NCI-H2171 treated with DMSO at 0.1 percent for 48 hours (cell line): ENCODE results near the gene ABCB9.

Experiments used
- DNase-seq: peaks from one replicate; lab custom pipeline; 2025; lab: John Stamatoyannopoulos, UW

ABCB9 gene

GRCh38 chr12:122994781-122995502 is 28.7 kb upstream of the ABCB9 start:
- no peak for DNase-seq

DNA sequence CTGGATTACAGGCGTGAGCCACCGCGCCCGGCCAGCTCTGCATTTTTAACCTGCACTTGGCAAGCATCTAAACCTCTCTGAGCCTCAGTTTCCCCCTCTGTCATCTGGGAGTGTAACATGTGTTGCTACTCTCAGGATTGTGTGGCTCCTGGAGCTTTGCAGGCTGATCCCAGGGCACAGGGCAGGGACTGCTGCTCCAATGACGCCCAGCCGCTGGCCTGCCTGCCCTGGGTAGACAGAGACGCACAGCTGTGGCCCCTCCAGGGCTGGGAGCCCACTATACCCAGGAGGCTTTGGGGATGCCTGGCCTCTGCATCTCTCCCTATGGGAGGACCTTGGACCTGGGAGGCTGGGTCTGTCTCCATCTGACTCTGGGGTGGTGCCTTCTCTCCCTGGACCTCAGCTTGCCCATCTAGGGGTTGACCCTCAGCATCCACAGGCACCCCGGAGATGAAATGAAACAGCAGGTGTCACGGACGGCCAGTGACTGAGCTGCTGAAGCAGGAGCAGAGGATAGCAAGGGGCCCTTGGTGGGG is 27.9 kb upstream of the ABCB9 start:
- DNase-seq = no peak

GRCh38 chr12:122992386-122992785 is 26.1 kb upstream of the ABCB9 start:
- DNase-seq = no peak

- no peak for DNase-seq
Measured at GRCh38 chr12:122991623-122992275, 25.5 kb upstream of the ABCB9 start.

DNA sequence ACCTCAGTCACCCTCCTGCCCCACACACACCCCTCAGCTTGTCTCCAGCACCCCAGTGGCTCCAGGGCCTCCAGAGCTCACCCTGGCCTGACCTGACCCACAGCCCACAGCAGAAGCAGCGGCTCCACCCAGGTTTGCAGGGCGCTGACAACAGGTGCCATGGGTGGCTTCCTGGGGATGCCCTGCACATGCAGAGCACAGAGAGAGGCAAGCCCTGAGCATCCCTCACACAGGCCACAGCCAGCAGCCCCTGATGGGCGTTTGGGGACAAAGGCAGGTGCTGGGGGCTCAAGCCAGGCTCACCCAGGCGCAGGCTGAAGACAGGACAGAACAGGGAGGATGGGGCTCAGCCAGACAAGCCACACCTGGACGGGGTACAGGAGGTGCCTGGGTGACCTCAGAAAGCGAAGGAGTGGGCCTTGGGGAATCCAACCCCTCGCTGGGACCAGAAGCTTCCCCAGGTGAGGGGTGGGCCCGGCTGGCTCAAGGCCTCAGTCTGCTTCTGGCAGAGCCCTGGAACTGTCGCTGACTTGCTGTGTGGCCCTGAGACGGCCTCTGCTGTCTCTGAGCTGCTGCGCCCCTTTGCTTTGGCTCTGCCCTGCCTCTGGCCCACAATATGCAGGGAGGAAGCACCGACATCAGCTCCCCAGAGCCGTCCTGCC is 24.8 kb upstream of the ABCB9 start:
- DNase-seq = no peak

DNA sequence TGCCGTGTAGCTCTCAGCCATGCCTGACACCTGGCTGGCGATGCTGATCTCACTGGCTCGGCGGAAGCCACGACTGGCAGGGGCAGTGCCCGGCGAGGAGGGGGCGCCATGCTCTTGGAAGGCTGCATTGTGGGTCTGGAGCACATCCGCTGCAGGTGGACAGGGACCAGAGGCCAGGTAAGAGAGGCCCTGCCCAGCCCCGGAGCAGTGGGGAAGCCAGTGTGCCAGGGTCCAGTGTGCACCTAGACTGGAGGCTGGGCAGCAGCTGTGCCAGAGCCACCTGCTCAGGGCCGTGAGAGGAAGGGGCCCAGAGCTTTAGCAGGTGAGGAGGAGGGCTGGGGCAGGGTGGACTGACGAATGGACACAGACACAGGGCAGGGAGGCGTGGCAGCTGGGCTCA is 24.3 kb upstream of the ABCB9 start:
- no peak for DNase-seq

- DNase-seq = no peak
Measured at GRCh38 chr12:122989874-122990419, 23.7 kb upstream of the ABCB9 start.

GRCh38 chr12:122989225-122989839 is 23.1 kb upstream of the ABCB9 start:
- DNase-seq = no peak

GRCh38 chr12:122988612-122989212 is 22.4 kb upstream of the ABCB9 start:
- no peak for DNase-seq

DNA sequence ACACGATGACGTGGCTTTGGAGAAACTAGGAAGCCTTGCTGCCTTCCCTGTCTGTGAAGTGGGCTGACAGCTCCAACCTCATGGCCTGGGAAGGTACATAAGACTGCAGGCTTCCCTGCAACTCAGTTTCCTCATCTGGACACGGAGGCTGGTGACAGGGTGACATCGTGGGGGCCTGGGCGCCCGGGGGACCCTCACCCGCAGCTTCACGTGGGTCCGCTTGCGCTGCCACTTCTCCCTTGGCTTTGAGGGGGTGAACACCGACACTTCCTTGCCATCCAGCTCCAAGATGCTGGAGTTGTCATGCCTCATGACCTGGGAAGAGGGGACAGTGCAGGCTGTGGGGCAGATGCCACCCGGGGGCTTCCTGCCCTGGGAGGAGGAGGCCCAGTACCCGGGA is 21.8 kb upstream of the ABCB9 start:
- no peak for DNase-seq

- DNase-seq = no peak
Measured at GRCh38 chr12:122987086-122987951, 21.1 kb upstream of the ABCB9 start.

GRCh38 chr12:122986258-122986871 is 20.1 kb upstream of the ABCB9 start:
- DNase-seq = no peak

DNA sequence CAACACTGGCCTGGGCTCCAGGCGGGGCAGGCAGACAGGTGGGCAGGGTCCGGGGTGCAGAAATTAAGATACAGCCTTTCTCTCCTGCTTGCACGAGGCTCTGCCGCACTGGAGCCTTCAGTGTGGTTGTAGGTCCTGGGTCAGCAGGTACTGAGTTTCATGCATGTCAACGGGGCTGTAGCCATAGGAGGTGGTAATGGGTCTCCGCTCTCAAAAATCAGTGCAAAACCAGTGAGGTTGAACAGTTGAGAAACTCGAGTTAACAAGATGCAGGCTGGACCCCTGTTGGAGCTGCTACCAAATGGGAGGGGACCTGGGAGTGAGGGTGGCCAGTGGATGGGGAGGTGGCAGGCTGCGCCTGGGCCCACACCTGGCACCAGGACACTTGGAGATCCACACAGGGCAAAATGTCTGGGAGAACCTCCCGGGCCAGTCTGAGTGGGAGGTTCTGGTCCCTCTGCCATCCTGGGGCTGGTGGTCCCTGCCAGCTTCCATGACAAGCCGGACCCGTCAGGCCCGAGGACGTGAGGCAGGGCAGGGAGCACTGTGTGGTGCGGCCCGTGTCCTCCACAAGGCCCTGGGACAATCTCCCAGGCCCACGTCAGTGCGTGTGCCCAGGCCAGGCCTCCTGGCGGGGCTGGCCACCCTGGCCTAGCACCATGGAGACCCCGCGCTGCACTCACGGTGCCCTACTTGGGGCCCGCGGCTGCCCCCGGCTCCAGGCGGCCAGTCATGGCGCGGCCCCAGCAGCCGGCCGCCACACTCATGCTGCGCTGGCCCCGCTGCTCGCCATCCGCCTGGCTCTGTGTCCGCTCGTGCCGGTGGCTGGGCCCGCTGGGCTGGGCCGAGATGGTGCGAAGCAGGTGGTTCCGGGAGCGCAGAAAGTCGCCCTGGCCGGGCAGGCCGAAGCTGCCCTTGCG is 19.3 kb upstream of the ABCB9 start:
- DNase-seq = no peak

DNA sequence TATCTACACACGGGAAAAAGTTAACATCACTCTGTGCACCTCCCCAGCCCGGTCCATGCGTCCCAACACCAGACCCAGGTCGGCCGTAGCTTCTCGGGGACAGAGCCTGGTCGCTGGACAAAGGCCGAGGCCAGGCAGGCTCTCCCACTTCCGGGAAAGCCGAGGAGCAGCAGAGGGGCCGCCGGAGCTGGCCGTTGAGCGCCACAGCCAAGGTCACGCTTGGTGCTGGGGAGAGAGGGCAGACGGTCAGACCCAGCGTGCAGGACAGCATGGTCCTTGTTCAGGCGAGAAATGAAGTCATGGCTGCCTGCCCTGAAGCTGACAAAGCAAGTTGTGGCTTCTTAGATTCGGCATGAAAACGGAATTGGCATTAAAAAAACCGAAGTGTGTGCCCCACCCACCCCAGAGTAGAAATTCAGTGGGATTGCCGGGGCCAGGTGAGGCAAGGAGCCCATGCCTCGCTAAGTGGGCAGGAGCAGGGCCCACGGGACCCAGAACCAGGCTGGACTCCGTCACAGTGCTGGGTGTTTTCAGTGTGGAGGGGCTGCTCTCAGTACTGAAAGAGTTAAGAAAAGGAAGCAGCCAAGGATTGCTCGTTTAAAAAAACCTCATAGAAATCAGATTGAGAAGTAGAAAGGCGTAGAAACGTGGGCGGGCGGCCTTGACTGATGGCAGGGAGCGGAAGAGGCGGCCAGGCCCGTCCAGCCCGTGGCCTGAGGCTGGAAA is 18.5 kb upstream of the ABCB9 start:
- no peak for DNase-seq

- no peak for DNase-seq
Measured at GRCh38 chr12:122983789-122984515, 17.7 kb upstream of the ABCB9 start.

DNA sequence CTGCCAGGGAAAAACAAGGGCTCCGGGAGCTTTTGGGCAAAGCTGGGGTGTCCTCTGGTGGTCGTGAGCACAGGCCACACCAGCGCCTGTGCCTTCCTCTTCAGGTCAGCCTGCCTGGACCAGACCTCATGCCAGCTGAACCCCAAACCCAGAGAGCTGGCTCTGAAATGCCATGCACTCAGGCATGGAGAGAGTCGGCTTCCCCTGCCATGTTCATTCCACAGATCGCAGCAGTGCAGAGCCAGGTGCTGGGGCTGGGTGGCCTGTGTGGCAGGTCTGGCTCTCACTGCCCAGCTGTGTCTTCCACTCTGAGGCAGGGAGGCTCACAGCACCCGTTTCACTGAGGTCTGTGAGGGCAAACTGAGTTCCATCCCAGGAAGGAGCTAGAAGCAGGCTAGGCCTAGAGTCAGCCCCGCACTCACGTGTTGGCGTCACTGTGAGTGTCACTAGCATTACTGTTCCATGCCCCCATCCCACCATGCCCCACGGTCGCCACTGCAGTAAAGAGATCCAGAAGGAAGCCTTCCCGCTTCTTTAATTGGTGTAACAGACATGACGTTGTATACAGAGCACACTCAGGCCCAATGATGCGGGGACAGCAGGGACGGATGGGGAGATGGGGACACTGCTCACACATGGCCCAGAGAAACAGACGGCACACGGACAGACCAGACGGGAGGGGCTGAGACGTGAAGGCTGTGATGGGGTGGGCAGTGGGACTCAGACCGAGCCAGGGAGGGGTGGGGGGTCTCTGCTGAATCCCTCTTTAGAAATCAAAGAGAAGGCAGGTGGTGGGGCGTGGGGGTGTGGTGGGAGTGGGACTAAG is 16.9 kb upstream of the ABCB9 start:
- no peak for DNase-seq

DNA sequence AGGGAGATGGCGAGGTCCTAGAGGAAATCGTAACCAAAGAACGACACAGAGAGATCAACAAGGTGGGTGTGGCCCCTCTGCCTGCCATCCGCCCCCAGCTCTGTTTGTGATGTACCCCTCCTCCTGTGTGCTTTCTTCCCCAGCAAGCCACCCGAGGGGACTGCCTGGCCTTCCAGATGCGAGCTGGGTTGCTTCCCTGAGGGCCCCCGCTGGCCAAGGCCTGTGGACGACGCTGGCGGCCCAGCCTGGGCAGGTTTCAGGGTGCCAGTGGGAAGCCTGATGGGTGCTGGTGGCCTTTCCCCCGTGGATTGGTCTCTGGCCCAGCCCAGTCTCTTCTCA is 16.2 kb upstream of the ABCB9 start:
- DNase-seq = no peak
